WTC11 (cell line): Measurements from ENCODE around the gene PAM16. TPM values are rescaled to one million over a fixed set of nuclear protein-coding genes. Genes with fewer than 3 reads are reported as not detected.

Experiments used
- ATAC-seq: fragments of 200-7000 bp; cut with Tn5 transposase; 2 replicates; pipeline ENCODE4 v1.10.0; 2021; ENCODE audit warnings: mild to moderate bottlenecking, moderate library complexity
- CTCF ChIA-PET: fragments of 300-600 bp; sonication (Branson Sonifier 250); formaldehyde crosslinking; loops from one replicate; lab custom pipeline; 2021; ENCODE audit warnings: antibody characterized with exemption; lab: Charles Lee
- POLR2A ChIA-PET: fragments of 350-600 bp; sonication (Branson Sonifier 250); formaldehyde crosslinking; loops from one replicate; lab custom pipeline; 2021; ENCODE audit warnings: antibody characterized with exemption; lab: Charles Lee
- DNase-seq: peaks from one replicate; pipeline ENCODE4 v3.0.0; 2021; ENCODE audit warnings: low spot score
- H3K27ac Mint-ChIP-seq: 2 replicates; pipeline ENCODE4 v1.8.0; 2021; ENCODE audit warnings: mixed read lengths
- H3K27me3 Mint-ChIP-seq: 2 replicates; pipeline ENCODE4 v1.8.0; 2021; ENCODE audit warnings: low read depth, mild to moderate bottlenecking, moderate library complexity, mixed read lengths
- H3K36me3 Mint-ChIP-seq: 2 replicates; pipeline ENCODE4 v1.8.0; 2021; ENCODE audit warnings: mixed read lengths
- H3K4me1 Mint-ChIP-seq: 2 replicates; pipeline ENCODE4 v1.8.0; 2022; ENCODE audit warnings: mixed read lengths
- H3K4me3 Mint-ChIP-seq: 2 replicates; pipeline ENCODE4 v1.8.0; 2021; ENCODE audit warnings: mild to moderate bottlenecking, moderate library complexity, mixed read lengths
- H3K9me3 Mint-ChIP-seq: 2 replicates; pipeline ENCODE4 v1.8.0; 2021; ENCODE audit warnings: mixed read lengths
- CREB1 ChIP-seq: sonication (generic); formaldehyde crosslinking; IDR thresholded peaks from 2 replicates; pipeline ENCODE4 v1.8.0; 2023; ENCODE audit warnings: mild to moderate bottlenecking, missing genetic modification reagents
- CREM ChIP-seq: sonication (generic); formaldehyde crosslinking; IDR thresholded peaks from 2 replicates; pipeline ENCODE4 v1.8.1; 2022; ENCODE audit warnings: mild to moderate bottlenecking, missing genetic modification reagents, moderate library complexity
- GABPB1 ChIP-seq: sonication (generic); formaldehyde crosslinking; IDR thresholded peaks from 2 replicates; pipeline ENCODE4 v1.8.1; 2023; ENCODE audit warnings: mild to moderate bottlenecking, missing genetic modification reagents
- IRF2 ChIP-seq: sonication (generic); formaldehyde crosslinking; IDR thresholded peaks from 2 replicates; pipeline ENCODE4 v1.8.0; 2022; ENCODE audit warnings: low read depth, missing genetic modification reagents, borderline replicate concordance
- MYBL2 ChIP-seq: sonication (generic); formaldehyde crosslinking; IDR thresholded peaks from 2 replicates; pipeline ENCODE4 v1.8.1; 2023; ENCODE audit warnings: mild to moderate bottlenecking, moderate library complexity, missing genetic modification reagents
- NFE2L1 ChIP-seq: sonication (generic); formaldehyde crosslinking; IDR thresholded peaks from 2 replicates; pipeline ENCODE4 v1.8.1; 2023; ENCODE audit warnings: missing genetic modification reagents
- NR3C1 ChIP-seq: sonication (generic); formaldehyde crosslinking; conservative IDR thresholded peaks from 2 replicates; pipeline ENCODE4 v1.8.1; 2023; ENCODE audit warnings: low read depth, mild to moderate bottlenecking, missing genetic modification reagents
- PRRX2 ChIP-seq: fragments of 250-450 bp; sonication (Bioruptor Pico); IDR thresholded peaks from 2 replicates; pipeline ENCODE4 v1.8.0; 2021; ENCODE audit warnings: mild to moderate bottlenecking
- SP1 ChIP-seq: sonication (generic); formaldehyde crosslinking; conservative IDR thresholded peaks from 2 replicates; pipeline ENCODE4 v1.8.1; 2022; ENCODE audit warnings: missing genetic modification reagents
- TEAD1 ChIP-seq: sonication (generic); formaldehyde crosslinking; IDR thresholded peaks from 2 replicates; pipeline ENCODE4 v1.8.0; 2022; ENCODE audit warnings: mild to moderate bottlenecking, missing genetic modification reagents
- ZNF396 ChIP-seq: fragments of 250-450 bp; sonication (Bioruptor Pico); IDR thresholded peaks from 2 replicates; pipeline ENCODE4 v1.8.0; 2021; ENCODE audit warnings: mild to moderate bottlenecking, moderate library complexity, borderline replicate concordance
- ZNF416 ChIP-seq: fragments of 250-450 bp; sonication (Bioruptor Pico); IDR thresholded peaks from 2 replicates; pipeline ENCODE4 v1.9.0; 2021; ENCODE audit warnings: mild to moderate bottlenecking, inconsistent platforms
- total RNA-seq: library from RNA; stranded (reverse); gene quantifications from 3 replicates; pipeline ENCODE4 v1.2.3, GENCODE V29; 2021
- TF ChIP-seq, protein P1 (sequence below): sonication (generic); formaldehyde crosslinking; IDR thresholded peaks from 2 replicates; pipeline ENCODE4 v1.8.1; 2022; ENCODE audit warnings: missing genetic modification reagents, borderline replicate concordance
- TF ChIP-seq, protein P2 (sequence below): sonication (generic); formaldehyde crosslinking; IDR thresholded peaks from 2 replicates; pipeline ENCODE4 v1.8.0; 2022; ENCODE audit warnings: mild to moderate bottlenecking, missing genetic modification reagents
- TF ChIP-seq, protein P3 (sequence below): sonication (generic); formaldehyde crosslinking; IDR thresholded peaks from 2 replicates; pipeline ENCODE4 v1.8.0; 2023; ENCODE audit warnings: missing genetic modification reagents
- TF ChIP-seq, protein P4 (sequence below): sonication (generic); formaldehyde crosslinking; IDR thresholded peaks from 2 replicates; pipeline ENCODE4 v1.8.1; 2022; ENCODE audit warnings: mild to moderate bottlenecking, moderate library complexity, missing genetic modification reagents
- TF ChIP-seq, protein P5 (sequence below): fragments of 250-450 bp; sonication (Bioruptor Pico); IDR thresholded peaks from 2 replicates; pipeline ENCODE4 v1.9.0; 2021; ENCODE audit warnings: mild to moderate bottlenecking
- TF ChIP-seq, protein P6 (sequence below): sonication (generic); formaldehyde crosslinking; IDR thresholded peaks from 2 replicates; pipeline ENCODE4 v1.8.1; 2023; ENCODE audit warnings: mild to moderate bottlenecking, missing genetic modification reagents, moderate library complexity
- TF ChIP-seq, protein P7 (sequence below): sonication (generic); formaldehyde crosslinking; IDR thresholded peaks from 2 replicates; pipeline ENCODE4 v1.8.0; 2022; ENCODE audit warnings: mild to moderate bottlenecking, missing genetic modification reagents

PAM16 gene
- total RNA-seq, 1 experiment from 2014 or later: 88.9 TPM

DNA sequence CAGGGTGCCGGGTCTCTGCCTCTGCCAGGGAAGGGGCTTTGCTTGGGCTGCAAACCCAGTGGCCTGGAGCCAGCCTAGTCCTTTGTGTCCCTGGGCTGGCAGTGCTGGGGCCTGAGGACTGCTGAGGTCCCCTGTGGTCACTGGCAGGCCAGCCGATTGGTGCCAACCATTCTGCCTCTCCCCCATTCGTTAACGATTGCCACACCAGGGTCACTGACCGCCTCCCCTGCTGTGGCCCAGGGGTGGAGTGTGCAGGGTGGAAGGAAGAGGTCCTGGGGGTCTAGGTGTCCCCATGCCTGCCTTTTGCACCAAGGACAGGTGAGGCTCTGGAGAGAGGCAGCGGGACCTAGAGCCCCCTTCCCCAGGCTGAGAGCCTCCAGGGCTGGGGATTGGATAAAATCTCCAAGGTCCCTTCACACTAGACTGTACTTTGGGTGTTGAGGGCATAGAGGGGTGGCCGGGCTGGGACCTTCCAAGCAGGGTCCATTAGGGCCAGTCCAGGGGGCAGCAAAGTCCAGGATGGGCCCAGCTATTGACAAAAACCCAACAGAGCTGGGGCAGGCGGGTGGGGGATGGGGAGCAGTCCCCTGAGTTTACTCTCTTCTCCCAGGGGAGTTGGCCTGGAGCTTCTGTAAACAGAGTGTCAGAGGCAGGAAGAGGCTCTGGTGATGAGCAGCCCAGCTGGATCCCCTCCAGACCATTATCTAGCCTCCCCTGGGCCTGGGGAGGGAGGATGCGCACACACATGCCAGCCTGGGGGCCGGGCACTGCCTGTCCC lies 21.6 kb upstream of the PAM16 start (continued):
- TF ChIP-seq, protein P1, sequence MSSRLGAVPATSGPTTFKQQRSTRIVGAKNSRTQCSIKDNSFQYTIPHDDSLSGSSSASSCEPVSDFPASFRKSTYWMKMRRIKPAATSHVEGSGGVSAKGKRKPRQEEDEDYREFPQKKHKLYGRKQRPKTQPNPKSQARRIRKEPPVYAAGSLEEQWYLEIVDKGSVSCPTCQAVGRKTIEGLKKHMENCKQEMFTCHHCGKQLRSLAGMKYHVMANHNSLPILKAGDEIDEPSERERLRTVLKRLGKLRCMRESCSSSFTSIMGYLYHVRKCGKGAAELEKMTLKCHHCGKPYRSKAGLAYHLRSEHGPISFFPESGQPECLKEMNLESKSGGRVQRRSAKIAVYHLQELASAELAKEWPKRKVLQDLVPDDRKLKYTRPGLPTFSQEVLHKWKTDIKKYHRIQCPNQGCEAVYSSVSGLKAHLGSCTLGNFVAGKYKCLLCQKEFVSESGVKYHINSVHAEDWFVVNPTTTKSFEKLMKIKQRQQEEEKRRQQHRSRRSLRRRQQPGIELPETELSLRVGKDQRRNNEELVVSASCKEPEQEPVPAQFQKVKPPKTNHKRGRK (CRISPR knock-in tag): no peak
- TF ChIP-seq, protein P2, sequence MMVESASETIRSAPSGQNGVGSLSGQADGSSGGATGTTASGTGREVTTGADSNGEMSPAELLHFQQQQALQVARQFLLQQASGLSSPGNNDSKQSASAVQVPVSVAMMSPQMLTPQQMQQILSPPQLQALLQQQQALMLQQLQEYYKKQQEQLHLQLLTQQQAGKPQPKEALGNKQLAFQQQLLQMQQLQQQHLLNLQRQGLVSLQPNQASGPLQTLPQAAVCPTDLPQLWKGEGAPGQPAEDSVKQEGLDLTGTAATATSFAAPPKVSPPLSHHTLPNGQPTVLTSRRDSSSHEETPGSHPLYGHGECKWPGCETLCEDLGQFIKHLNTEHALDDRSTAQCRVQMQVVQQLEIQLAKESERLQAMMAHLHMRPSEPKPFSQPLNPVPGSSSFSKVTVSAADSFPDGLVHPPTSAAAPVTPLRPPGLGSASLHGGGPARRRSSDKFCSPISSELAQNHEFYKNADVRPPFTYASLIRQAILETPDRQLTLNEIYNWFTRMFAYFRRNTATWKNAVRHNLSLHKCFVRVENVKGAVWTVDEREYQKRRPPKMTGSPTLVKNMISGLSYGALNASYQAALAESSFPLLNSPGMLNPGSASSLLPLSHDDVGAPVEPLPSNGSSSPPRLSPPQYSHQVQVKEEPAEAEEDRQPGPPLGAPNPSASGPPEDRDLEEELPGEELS (CRISPR knock-in tag): 0 out of 2 replicates have a peak, but pooled peaks have one; percentile 49
- TF ChIP-seq ZNF396 (CRISPR knock-in tag) (no peak), CREB1 (CRISPR knock-in tag) (no peak), PRRX2 (no peak), NFE2L1 (CRISPR knock-in tag) (no peak)
- TF ChIP-seq, protein P3, sequence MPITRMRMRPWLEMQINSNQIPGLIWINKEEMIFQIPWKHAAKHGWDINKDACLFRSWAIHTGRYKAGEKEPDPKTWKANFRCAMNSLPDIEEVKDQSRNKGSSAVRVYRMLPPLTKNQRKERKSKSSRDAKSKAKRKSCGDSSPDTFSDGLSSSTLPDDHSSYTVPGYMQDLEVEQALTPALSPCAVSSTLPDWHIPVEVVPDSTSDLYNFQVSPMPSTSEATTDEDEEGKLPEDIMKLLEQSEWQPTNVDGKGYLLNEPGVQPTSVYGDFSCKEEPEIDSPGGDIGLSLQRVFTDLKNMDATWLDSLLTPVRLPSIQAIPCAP (CRISPR knock-in tag): no peak

DNA sequence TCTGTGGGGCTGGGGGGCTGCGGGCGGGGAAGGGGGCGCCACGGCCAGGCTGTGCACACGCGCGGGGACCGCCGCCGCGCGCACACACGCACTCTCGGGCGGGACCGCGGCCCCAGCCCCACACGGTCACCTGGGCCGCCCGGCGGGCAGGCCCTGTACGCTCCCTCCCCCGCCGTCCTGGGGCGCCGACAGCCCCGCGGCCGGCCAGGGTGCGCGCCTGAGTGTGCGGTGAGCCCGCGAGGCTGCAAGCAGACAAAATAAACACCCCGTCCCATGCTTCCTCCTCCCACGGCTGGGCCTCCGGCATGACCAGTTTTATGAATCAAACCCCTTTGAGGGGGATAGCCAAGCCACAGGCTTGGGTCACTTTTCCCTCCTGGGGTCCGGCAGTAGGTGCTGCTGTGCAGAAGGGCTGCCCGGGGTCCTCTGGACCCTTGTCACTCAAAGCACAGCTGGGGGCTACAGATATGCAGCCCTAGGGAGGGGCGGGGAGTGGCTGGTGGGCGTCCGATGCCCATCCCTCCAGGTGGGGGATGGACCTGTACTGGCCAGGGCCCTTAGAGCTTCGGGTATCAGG lies 21.0 kb upstream of the PAM16 start:
- TF ChIP-seq, protein P4, sequence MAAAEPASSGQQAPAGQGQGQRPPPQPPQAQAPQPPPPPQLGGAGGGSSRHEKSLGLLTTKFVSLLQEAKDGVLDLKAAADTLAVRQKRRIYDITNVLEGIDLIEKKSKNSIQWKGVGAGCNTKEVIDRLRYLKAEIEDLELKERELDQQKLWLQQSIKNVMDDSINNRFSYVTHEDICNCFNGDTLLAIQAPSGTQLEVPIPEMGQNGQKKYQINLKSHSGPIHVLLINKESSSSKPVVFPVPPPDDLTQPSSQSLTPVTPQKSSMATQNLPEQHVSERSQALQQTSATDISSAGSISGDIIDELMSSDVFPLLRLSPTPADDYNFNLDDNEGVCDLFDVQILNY (CRISPR knock-in tag): peak; percentile 66; the same call in 1 of the 2 replicates
- no peak for TF ChIP-seq IRF2 (CRISPR knock-in tag)
- TF ChIP-seq GABPB1: 0 out of 2 replicates have a peak, but pooled peaks have one; percentile 5
- TF ChIP-seq, protein P5, sequence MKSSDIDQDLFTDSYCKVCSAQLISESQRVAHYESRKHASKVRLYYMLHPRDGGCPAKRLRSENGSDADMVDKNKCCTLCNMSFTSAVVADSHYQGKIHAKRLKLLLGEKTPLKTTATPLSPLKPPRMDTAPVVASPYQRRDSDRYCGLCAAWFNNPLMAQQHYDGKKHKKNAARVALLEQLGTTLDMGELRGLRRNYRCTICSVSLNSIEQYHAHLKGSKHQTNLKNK: no peak
- TF ChIP-seq CREM: 0 out of 2 replicates have a peak, but pooled peaks have one; percentile 23
- peak overlapping the region; percentile 83 for H3K4me3 Mint-ChIP-seq
- H3K9me3 Mint-ChIP-seq: no peaks in the 10 kb centered on the region
- no peak overlapping the region for H3K27ac Mint-ChIP-seq
- H3K4me1 Mint-ChIP-seq: peaks cover 30% of the 10 kb centered on the region
- ChIA-PET CTCF (interaction anchor here (3.9 to 11.7 kb wide), 3 partner anchors 13 to 32 kb away, joined by 44 to 273 read pairs (median 65); no protein-coding TSS in a partner anchor), POLR2A (interaction anchor here (0.6 to 2.0 kb wide), 3 partner anchors 15 to 21 kb away, joined by 3 to 8 read pairs (median 5); no protein-coding TSS in a partner anchor)
- no peaks in the 10 kb centered on the region for H3K27me3 Mint-ChIP-seq
- H3K36me3 Mint-ChIP-seq: no peaks in the 10 kb centered on the region
- ATAC-seq (peak; percentile 5), DNase-seq (no peak)

DNA sequence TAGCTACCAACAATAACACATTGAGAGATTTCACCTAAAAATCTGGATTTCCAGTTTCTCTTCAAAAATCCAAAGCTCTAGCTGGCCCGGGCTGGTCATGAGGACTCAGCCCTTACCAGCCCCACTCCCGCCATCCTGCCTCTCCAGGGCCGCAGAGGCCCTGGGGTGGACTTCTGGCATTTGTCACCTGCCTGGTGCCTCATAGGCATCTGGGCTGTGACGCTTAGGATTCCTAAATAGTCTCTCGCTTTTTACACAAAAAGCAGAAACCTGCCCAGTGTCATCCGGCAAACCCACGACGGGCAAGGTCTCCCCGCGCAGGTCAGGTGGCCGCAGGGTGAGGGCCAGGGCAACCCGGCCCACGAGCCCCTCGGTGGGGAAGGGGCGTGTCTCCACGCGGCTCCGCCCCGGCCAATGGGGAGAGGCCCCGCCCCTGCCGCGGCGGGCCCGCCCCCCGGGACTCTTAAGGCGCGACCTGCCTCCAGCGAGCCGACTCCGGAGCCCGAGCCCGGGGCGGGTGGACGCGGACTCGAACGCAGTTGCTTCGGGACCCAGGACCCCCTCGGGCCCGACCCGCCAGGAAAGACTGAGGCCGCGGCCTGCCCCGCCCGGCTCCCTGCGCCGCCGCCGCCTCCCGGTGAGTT lies 20.4 kb upstream of the PAM16 start, which contains the start of gene VASN:
TSS of gene VASN (plus strand) at position 492 of the 644 bp plus-strand sequence. CDS start 9,030 bp downstream, outside the sequence.
- H3K27me3 Mint-ChIP-seq: no peaks in the 10 kb centered on the region
- peak within 1 kb of the TSS; percentile 83 for H3K4me3 Mint-ChIP-seq
- H3K9me3 Mint-ChIP-seq: no peaks in the 10 kb centered on the region
- H3K36me3 Mint-ChIP-seq: no peaks in the 10 kb centered on the region
- ChIA-PET CTCF (interaction anchor here (1.0 to 4.0 kb wide), 5 partner anchors 12 to 44 kb away, joined by 3 to 45 read pairs (median 9); no protein-coding TSS in a partner anchor), POLR2A (interaction anchor here (0.6 to 1.0 kb wide), 2 partner anchors 20 to 107 kb away, joined by 3 to 5 read pairs; partner anchors contain the start of gene PAM16)
- H3K27ac Mint-ChIP-seq: no peak within 1 kb of the TSS
- H3K4me1 Mint-ChIP-seq: peaks cover 25% of the 10 kb centered on the region
- peak; percentile 83 for DNase-seq
- peak; percentile 77 for ATAC-seq
- 0 out of 2 replicates have a peak, but pooled peaks have one; percentile 54 for TF ChIP-seq ZNF416 (CRISPR knock-in tag)
- peak; percentile 55; the same call in 1 of the 2 replicates for TF ChIP-seq TEAD1 (CRISPR knock-in tag)
- TF ChIP-seq, protein P6, sequence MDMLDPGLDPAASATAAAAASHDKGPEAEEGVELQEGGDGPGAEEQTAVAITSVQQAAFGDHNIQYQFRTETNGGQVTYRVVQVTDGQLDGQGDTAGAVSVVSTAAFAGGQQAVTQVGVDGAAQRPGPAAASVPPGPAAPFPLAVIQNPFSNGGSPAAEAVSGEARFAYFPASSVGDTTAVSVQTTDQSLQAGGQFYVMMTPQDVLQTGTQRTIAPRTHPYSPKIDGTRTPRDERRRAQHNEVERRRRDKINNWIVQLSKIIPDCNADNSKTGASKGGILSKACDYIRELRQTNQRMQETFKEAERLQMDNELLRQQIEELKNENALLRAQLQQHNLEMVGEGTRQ (CRISPR knock-in tag): peak; percentile 54; the same call in 1 of the 2 replicates
- TF ChIP-seq, protein P4 (CRISPR knock-in tag): peak; percentile 49; the same call in 1 of the 2 replicates
- TF ChIP-seq MYBL2 (CRISPR knock-in tag): 0 out of 2 replicates have a peak, but pooled peaks have one; percentile 18
- TF ChIP-seq, protein P7, sequence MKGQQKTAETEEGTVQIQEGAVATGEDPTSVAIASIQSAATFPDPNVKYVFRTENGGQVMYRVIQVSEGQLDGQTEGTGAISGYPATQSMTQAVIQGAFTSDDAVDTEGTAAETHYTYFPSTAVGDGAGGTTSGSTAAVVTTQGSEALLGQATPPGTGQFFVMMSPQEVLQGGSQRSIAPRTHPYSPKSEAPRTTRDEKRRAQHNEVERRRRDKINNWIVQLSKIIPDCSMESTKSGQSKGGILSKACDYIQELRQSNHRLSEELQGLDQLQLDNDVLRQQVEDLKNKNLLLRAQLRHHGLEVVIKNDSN (CRISPR knock-in tag): peak; percentile 60; the same call in 1 of the 2 replicates
- peak; percentile 81 for TF ChIP-seq SP1
- no peak for TF ChIP-seq NR3C1
